Measurements from ENCODE around the gene ATP1B3.
"Not testable (repeated sequence)": the region's sequence is repeated elsewhere in the genome, so short reads cannot be mapped to it uniquely, and the experiment has no call there.

The ATP1B3 gene

DNA sequence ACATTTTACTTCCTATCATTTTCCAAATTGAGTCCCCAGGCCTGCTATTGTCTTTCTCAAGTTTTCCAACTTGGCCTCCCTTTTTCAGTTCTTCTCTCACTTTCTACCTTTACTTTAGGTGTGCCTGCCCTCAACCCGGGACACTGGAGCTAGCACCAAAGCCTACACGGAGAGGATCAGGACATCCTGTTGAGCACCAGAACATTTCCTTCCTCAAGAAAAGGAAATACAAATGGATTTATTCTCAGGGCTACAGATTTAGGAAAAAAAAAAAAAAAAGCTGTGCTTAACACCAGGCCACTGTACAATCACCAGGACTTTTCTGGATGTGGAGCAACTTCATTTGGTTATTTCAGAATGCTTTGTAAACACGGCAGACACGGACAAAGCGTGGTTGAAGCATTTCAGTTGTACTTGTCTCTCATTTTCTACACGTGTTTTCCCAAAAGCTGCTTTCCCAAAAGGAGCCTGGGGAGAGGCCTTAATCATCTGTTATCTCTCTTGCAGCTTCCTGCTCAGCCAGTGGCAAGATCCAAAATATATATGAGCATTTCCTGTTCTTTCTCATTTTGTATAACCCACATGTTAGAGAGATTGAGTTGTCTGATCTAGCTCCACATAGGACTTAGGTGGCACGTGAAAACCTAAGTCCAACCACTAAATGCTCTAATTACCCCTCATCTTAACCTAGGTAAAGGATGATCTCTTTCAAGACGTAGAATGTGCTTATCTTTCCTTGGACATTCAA is 15.5 kb upstream of the ATP1B3 start:
- DNase-seq (ENCODE audit: low spot score) = no peak

DNA sequence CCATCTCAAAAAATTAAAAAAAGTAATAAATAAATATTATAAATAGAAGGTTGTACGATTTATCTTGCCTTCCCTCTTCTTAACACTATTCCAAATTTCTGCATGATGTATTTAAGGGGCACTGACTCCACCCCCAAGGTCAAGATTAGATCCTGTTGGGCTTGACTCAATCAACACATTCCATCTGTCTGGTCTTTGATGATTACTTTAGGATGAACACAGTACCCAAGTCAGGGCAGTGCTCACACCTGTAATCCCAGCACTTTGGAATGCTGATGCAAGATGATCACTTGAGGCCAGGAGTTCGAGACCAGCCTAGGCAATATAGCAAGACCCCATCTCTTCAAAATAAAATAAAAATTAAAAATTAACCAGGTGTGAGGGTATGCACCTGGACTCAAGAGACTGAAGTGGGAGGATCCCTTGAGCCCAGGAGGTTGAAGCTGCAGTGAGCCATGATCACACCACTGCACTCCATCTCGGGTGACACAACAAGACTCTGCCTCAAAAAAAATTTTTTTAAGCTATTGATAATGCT is 14.1 kb upstream of the ATP1B3 start:
- no peak for DNase-seq (ENCODE audit: low spot score)

DNA sequence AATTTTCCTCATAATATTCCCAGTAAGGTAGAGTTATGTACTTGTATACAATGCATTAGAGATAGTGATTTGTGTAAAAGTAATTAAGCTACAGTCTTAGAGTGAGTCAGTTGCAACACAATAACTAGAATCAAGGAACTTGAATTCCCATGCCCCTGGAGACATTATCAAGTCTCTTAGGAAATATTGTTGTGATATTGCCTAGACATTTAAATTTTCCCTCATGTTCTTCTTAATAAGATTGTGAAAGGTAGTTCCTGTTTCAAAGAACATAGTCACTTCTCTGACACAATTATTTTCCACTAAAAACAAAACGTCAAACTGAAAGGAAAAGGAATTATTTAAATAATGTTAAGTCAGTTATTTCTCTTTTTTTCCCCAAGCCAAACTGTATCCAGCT is 13.0 kb upstream of the ATP1B3 start:
- DNase-seq (ENCODE audit: low spot score) = no peak

DNA sequence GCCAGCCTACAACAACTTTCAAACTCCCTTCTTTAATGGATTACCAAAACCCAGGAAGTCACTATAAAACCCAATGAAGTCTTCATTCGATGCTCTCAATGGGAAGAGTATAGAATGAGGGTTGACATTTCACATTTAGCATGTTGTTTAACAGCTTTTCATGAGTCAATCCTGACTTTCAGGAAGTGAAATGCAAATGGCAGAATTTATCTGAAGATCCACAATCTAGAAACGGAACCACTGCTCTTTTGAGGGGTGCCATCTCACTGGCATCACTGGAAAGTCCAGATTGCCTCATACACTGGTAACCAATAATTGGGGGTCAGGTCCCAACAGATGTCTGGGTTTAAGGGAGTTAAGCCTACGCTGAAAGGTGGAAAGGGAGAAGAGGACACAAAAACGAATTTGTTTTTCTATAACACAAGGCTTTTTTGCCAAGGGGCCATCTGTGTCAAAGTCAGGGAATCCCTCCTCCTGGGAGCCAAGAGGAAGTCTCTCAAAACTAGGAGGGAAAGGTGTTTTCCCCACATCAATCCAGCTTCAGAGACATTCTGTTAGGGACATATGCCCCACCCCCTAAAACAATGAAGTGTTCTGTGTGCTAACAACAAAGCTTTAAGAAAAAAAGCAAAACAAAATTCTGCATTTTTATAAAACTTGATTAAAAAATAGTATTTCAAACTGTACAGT is 12.0 kb upstream of the ATP1B3 start:
- no peak for DNase-seq (ENCODE audit: low spot score)

DNA sequence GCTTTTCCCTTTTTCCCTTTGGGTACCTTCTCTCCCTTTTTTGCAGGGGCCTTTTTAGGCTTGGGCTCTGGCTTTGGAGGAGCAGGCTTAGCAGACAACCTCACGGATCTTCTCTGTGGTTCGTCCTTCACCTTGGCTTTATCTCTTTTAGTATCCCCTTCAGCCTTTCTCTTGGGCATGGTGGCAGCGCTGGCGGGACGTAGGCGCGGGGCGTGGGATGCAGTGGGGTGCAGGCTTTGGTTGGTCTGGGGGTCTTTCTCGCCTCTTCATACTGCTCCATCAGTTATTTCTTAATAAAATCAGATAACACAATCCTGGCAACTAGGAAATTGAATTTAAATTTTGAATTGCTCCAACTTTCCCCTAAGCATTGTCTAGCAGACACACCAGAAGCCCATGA is 11.3 kb upstream of the ATP1B3 start:
- DNase-seq (ENCODE audit: low spot score) = no peak

DNA sequence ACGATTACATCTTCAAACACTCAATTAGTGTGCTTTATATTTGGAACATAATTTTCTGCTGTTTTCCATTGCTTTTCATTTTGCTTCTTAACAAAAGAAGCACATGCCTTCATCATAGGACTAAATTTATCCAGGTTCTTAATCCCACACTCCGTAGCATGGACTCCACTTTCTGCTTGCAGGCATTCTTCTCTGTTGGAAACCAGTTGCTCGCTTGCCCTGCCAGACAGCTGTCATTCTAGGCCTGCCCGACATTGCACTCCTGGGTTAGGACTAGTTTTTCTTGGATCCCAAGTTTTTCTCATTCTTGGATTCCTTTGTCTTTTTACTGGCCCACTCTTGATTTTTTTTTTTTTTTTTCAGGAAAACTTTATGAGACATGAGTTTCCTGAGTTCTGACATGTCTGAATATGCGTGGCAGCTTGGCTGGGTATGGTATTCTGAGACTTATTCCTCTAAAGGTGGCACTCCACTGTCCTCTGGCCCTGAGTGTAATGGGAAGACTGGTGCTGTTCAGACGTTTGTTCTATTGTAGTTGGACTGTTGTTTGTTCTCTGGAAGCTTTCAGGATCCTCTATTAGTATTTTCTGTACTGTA is 6.3 kb upstream of the ATP1B3 start:
- no peak for DNase-seq (ENCODE audit: low spot score)

DNA sequence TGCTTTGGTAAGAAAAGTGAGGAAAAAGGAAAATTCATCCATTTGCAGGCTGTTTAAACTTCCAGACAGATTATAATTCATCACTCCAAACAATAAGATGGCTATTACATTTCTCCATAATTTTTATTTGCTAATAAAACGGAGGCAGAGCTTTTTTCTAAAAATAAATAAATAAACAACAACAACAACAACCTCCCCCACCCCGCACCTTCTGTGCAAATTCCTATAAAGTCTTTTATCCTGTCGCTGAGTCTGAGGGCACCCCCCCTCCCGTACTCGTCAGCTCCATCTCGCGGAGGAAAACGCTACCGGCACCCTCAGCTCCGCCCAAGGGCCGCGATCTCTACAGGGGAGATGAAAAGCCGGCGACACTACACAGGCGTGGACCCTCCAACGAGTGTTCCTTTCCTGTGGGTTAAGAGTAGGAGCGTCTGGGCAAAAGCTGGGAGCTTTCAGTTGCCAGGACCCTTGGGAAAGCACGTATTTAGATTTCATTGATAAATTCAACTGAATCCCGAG is 1.0 kb upstream of the ATP1B3 start:
- peak; percentile 85 for DNase-seq (ENCODE audit: low spot score)

DNA sequence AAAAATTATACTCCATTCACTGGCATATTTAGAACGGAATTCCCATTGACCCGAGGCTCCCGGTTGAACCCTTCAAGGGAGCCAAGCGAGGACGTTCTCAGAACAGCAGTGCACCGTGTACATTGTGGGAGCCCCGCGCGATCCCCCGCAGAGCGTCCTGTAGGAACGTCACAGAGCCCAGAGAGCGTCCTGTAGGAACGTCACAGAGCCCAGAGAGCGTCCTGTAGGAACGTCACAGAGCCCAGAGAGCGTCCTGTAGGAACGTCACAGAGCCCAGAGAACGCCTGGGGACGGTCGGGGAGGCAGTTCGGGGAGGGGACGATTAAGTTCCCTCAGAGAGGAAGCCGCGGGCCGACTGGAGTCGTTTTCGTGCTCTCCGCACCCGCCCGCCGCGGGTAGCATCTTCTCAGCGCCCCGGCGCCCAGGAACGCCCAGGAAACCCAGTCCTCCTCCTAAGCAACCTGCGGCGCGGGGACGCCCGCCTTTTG is 506 bp upstream of the ATP1B3 start:
- peak; percentile 68 for DNase-seq (ENCODE audit: low spot score)

DNA sequence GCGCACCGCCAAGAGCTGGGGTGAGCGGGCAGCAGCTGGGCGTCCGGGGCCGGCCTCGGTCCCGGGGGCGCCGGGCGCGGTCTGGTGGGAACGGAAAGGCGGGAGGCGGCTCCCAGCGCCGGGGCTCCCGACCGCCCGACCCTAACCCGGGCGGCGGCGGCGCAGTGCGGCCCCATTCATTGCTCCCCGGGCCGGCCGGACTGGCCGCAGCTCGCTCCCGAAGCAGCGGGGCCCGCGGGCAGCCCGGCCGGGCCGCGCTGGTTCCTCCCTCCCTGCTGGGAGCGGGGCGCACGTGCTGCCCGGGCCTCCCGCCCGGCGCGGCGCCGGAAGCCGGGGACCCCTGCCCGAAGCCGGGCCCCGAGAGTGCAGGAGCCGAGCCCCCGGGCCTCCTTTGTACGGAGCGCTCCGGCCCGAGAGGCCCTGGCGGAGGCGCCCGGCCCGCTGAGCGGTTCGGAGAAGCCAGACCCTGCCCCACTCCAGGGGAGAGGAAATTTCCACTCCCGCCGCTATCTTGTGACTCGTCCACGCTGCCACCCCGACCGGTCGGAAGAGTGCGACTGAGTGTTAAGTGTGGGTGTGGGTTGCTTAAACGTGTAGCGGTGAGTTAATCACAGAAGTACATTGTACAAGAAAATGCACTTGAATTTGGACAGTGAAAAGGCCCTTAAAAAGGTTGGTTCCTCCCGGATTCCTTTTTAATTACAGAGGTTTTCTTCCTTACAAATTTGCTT is 613 bp downstream of the ATP1B3 start:
- peak; percentile 56 for DNase-seq (ENCODE audit: low spot score)

DNA sequence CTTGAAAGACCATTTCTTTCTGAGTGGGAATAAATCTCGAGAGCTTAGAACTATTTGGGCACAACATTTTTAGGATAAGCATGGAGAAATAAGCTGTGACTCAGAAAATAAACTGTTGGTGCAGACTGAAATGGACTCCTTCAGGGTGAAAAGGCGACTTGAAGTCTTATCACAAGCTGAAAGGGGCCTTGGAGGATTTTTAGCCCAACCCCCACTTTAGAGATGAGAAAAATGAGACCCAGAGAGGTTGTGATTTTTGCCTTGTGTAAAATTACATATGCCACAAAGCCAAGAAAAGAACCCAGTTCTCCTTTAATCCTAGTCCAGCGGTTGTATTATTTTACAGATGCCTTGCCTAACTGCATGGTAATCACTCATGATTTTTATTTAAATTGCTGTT is 1.5 kb downstream of the ATP1B3 start:
- DNase-seq (ENCODE audit: low spot score) = no peak

DNA sequence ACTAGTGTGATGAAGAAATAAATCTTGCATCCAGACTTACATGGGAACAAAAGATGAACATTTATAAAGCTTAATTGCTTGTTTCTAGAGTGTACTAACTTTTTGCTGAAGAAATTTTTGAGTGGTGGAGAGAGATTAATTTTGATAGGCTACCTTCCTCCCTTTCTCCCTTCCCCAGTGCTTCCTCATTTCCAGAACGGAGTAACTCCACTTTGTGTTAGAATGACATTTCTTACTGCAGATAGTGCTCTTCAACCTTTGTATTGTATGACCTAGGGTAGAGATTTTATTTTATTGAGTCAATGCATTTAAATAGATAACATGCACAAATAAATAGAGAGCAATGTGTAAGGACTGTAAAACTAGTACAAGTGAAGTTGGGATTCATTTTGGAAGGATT is 1.9 kb downstream of the ATP1B3 start:
- DNase-seq (ENCODE audit: low spot score) = no peak

DNA sequence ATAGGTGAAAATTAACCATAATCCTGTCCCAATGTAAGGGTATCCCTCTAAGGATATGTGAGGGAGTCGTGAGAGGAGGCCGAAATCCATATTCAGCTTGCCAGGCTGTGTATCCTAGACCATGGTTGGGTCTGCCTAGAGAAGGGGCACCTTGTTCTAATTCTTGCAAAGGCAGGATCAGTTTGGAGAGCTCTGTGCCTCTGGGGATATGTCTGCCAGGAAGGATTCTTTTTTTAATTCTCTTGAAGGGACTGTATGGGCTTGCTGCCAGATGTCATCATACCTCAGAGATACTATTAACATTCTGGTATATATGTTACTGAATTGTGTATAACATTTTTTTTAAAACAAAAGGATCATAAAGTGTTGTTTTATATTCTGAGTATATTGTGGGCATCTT is 2.4 kb downstream of the ATP1B3 start:
- no peak for DNase-seq (ENCODE audit: low spot score)

DNA sequence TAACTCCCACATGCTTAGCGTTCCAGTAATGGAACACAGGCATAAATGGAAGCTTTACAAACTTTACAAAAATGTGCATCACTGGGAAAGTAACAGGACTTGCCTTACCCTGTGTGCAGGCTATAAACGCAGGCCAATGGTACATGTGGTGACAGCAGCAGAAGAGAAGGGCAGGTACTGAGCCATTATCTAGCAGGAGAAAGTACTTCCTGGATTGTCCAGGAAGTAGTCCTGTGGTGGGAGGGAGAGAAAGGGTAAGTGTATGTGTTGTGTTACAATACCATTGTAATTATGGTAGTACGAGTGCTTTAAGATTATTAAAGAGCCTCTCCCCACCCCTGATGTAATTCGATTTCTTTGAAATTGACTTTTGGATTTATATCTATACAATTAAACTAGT is 5.3 kb downstream of the ATP1B3 start:
- DNase-seq (ENCODE audit: low spot score) = no peak

DNA sequence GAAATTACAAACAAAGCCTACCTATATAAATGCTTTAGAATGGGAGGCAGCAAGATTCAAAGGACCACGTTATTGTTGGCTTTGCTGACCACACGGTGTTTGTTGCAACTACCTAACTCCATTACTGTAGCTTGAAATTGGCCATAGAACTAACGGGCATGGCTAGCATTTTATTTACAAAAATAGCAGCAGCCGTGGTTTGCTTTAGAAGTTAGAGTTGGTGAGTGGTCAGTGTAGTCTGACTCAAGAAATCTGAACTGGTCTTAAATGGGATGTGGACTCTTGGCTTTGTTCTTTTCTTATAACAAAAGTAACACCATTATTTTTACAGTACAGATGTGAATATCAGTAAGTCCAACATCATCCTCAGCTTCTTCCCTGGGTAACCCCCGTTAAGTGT is 10.6 kb downstream of the ATP1B3 start:
- DNase-seq (ENCODE audit: low spot score) = no peak

DNA sequence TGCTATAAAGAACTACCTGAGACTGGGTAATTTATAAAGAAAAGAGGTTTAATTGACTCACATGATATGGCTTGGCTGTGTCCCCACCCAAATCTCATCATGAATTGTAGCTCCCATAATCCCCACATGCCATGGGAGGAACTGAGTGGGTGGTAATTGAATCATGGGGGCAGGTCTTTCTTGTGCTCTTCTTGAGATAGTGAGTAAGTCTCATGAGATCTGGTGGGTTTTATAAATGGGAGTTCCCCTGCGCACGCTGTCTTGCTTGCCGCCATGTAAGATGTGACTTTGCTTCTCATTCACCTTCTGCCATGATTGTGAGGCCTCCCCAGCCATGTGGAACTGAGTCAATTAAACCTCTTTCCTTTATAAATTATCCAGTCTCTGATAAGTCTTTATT is 12.1 kb downstream of the ATP1B3 start:
- not testable (repeated sequence) for DNase-seq (ENCODE audit: low spot score)

DNA sequence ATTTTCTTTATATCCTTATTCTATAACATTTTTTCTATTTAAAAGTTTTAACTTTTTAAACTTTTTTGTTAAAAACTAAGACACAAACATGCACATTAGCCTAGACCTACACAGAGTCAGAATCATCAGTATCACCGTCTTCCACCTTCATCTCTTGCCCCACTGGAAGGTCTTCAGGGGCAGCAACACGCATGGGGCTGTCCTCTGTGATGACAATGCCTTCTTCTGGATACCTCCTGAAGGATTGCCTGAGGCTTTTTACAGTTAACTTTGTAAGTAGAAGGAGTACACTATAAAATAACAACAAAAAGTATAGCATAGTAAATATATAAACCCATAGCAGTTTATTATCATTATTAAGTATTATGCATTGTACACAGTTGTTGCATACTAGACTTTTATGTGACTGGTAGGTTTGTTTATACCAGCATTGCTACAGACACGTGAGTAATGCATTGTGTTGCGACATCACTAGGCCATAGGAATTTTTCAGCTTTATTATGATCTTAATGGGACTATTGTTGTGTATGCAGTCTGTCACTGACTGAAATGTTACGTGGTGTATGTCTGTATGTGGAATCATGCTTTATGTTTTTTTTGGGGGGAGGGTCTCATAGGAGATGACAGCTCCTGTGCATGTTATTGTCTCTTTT is 18.2 kb downstream of the ATP1B3 start:
- no peak for DNase-seq (ENCODE audit: low spot score)

DNA sequence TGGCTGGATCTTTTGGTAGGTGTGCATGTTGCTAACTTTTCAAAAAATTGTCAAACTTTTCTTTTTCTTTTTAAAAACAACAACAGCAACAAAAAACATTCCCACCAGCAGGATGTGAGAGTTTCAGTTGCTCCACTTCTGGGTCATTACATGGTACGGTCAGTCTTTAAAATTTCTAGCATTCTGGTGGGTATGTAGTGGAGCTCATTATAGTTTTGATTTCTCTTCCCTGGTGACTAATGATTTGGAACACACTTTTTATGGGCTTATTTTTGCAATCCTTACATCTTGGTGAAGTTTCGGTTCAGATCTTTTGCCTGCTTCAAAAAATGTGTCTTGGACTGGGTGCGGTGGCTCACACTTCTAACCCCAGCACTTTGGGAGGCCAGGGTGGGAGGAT is 19.3 kb downstream of the ATP1B3 start:
- no peak for DNase-seq (ENCODE audit: low spot score)

DNA sequence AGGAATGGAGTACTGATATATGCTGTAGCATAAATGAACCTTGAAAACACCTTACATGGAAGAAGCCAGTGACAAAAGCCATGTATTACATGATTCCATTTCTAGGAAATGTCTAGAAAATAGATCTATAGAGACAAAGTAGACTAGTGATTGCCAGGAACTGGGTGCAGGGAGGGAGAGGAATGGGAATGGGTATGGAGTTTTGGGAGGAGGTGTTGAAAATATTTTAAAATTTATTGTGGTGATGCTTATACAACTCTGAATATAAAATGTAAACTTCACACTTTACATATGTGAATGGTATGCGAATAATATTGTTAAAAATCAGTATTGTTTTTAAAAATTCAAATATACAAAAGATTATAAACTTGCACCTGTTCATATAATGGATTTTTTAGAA is 22.5 kb downstream of the ATP1B3 start:
- no peak for DNase-seq (ENCODE audit: low spot score)

DNA sequence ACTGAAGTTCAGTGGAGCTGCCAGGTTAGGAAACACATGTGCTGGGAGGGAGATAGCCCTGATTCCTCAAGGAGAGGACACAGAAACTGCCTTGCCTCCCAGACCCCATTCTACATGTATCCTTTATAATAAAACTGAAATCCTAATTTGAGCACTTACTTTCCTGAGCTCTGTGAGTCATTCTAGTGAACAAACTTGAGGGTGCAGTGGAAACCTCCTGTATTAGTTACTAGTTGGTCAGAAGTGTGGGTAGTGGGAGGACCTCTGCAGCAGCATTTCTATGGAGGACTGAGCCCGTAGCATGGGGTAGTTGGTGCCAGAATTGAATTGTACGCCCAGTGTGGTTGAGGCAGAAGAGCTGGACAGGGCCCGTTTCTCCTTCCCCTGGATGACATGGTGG is 23.9 kb downstream of the ATP1B3 start:
- no peak for DNase-seq (ENCODE audit: low spot score)

DNA sequence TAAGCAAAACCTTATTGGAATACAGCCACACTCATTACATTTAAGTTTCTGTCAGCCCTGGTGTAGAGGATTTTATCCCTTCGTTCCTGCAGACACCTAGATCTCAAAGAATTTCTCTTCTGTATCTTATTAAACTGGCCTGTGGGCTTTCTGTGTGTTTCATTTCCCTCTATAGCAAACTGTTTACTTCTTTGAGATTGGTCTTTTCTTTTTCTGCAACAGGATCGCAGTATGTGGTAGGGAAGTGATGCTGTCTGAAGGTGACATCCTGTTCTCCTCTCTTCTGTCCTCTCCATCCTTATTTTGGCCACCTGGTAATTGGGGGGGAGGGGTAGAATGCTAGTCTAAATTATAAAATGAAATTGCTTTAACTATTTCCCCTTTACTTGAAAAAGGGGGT is 25.5 kb downstream of the ATP1B3 start:
- no peak for DNase-seq (ENCODE audit: low spot score)

DNA sequence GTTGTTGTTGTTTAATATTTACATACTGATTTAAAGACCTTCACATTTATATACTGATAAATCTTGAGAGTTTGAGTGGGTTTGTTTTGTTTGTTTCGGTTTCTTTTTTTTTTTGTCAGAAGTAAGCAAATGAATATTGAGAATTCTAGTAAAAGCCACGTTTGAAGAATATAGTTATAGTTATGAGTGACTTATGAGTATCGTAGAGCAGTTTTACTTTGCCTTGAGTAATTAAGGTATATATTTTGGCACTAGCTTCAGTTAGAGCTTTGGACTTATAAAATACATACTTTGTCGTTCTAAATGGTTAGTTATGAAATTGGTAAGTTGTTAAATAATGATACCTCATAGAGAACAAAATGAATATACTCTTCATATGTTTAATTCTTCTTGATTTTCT is 27.8 kb downstream of the ATP1B3 start:
- DNase-seq (ENCODE audit: low spot score) = no peak

DNA sequence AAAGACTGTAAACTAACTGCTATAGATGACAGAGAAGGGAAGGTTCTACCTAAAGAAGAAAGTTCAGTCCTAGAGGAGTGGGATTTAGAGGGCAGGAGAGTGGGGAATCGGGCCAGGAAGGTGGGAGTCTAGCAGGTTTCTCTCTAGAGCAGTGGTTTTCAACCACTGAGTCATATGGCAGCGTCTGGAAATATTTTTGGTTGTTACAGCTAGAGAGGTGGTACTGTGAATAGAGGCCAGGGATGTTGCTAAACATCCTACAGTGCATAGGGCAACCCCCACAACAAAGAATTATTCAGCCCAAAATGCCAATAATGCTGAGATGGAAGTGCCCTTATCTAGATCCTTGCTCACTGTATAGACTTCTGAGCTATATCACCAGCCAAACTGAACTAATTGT is 28.7 kb downstream of the ATP1B3 start:
- DNase-seq (ENCODE audit: low spot score) = no peak
